ENCODE measurements around the gene TRIM33. TPM values are rescaled to one million over a fixed set of nuclear protein-coding genes. Genes with fewer than 3 reads are reported as not detected.
A peak's percentile ranks its signal among the peaks of the same experiment; 100 is the strongest.

TRIM33 gene
- total and polyA plus RNA-seq, 2 of the 8 experiments (the other 6 are each of a cell fraction or from before 2014, with no cell fraction given): 17.1 to 52.3 TPM

DNA sequence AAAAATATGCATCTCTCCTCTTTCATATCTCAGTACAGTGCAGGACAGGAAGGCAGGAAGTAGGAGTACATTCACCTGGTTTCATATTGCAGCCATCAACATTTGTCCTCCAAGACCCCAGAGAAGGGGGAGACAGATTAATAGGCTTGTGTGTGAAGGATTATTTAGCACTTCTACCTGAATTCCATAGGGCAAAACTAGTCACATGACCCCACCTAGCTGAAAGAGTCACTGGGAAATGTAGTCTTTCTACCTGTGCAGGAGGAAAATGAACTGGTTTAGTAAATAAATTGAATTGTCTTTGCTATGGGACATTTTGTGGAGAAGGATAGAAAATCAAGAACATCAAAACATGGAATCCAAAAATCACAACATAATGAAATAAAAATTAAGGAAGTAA lies 13.9 kb upstream of the TRIM33 start (continued):
- no peak for TF ChIP-seq KDM5A (IDR thresholded peaks at IDR 0.05; ENCODE audit: low read length)
- TF ChIP-seq GTF2F1 (IDR thresholded peaks at IDR 0.05; ENCODE audit: borderline replicate concordance, low read depth, low read length): no peak
- TF ChIP-seq JUND (IDR thresholded peaks at IDR 0.05; ENCODE audit: low read length): no peak
- no peak for TF ChIP-seq SIRT6 (IDR thresholded peaks at IDR 0.05; ENCODE audit: low read length)
- peak; percentile 68 for TF ChIP-seq SIX5 (IDR thresholded peaks at IDR 0.05; ENCODE audit: low read depth, low read length)
